SU-DHL-6 (cell line): Measurements from ENCODE around the gene MYBBP1A.

ENCODE experiments used
- CTCF ChIP-seq: fragments of 200-600 bp; sonication (generic); IDR thresholded peaks from one replicate; pipeline ENCODE4 v1.5.1; 2017; ENCODE audit warnings: antibody characterized with exemption, mild to moderate bottlenecking, low read length, moderate library complexity; ENCODE audit not compliant: insufficient read depth, poor library complexity, severe bottlenecking
- EZH2phosphoT487 ChIP-seq: fragments of 200-600 bp; sonication (generic), shearing (Covaris generic); conservative IDR thresholded peaks from 2 replicates; pipeline ENCODE4 v1.6.1; 2018; ENCODE audit warnings: mild to moderate bottlenecking, antibody characterized with exemption, low read length, moderate library complexity, mixed read lengths

- no peak for TF ChIP-seq CTCF
- TF ChIP-seq EZH2phosphoT487: no peak
Measured at GRCh38 chr17:4596636-4597380, 41.6 kb upstream of the MYBBP1A start.
